NB4 (cell line): ENCODE measurements around the gene DLK1.

ENCODE experiments used
- POLR2A ChIP-seq: IDR thresholded peaks from 2 replicates; pipeline ENCODE4 v1.6.1; 2011; ENCODE audit warnings: mild to moderate bottlenecking; ENCODE audit not compliant: insufficient read length; ENCODE audit errors: extremely low read depth
- TF ChIP-seq, protein P1 (sequence below): IDR thresholded peaks from one replicate; pipeline ENCODE4 v1.5.1; 2012; ENCODE audit warnings: low read depth, low read length

DNA sequence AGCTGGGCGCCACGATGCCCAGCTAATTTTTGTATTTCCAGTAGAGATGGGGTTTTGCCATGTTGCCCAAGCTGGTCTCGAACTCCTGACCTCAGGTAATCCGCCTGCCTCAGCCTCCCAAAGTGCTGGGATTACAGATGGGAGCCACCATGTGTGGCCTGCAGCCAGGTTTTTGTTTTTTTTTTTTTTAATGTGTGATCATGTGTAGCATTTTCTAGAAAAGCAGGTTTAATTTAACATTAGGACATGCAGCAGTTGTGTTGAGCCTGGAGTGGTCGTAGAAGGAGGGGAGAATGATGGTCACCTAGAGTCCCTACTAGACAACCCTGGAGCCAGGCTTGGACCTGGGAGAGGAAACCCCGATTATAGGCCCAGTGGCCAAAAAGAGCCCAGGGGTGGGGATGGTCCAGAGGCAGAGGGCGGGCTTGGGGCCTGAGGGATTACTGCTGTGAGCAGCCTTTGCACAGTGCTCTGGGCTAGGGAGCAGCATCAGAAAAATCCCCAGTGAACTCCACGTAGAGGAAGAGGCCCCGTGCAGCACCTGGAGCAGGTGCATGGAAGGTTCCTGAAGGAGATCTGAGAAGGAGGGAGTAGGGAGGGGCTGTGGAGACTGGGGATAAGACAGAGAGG lies 13.6 kb downstream of the DLK1 start:
- TF ChIP-seq, protein P1, sequence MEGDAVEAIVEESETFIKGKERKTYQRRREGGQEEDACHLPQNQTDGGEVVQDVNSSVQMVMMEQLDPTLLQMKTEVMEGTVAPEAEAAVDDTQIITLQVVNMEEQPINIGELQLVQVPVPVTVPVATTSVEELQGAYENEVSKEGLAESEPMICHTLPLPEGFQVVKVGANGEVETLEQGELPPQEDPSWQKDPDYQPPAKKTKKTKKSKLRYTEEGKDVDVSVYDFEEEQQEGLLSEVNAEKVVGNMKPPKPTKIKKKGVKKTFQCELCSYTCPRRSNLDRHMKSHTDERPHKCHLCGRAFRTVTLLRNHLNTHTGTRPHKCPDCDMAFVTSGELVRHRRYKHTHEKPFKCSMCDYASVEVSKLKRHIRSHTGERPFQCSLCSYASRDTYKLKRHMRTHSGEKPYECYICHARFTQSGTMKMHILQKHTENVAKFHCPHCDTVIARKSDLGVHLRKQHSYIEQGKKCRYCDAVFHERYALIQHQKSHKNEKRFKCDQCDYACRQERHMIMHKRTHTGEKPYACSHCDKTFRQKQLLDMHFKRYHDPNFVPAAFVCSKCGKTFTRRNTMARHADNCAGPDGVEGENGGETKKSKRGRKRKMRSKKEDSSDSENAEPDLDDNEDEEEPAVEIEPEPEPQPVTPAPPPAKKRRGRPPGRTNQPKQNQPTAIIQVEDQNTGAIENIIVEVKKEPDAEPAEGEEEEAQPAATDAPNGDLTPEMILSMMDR: no peak
- no peak for TF ChIP-seq POLR2A
